ENCODE results near the gene SLA2.
"Not testable (repeated sequence)": the region's sequence is repeated elsewhere in the genome, so short reads cannot be mapped to it uniquely, and the experiment has no call there.

Gene SLA2

GRCh38 chr20:36573798-36574365 lies 72.1 kb downstream of the SLA2 start:
- no peak for DNase-seq (ENCODE audit: low read depth)

DNA sequence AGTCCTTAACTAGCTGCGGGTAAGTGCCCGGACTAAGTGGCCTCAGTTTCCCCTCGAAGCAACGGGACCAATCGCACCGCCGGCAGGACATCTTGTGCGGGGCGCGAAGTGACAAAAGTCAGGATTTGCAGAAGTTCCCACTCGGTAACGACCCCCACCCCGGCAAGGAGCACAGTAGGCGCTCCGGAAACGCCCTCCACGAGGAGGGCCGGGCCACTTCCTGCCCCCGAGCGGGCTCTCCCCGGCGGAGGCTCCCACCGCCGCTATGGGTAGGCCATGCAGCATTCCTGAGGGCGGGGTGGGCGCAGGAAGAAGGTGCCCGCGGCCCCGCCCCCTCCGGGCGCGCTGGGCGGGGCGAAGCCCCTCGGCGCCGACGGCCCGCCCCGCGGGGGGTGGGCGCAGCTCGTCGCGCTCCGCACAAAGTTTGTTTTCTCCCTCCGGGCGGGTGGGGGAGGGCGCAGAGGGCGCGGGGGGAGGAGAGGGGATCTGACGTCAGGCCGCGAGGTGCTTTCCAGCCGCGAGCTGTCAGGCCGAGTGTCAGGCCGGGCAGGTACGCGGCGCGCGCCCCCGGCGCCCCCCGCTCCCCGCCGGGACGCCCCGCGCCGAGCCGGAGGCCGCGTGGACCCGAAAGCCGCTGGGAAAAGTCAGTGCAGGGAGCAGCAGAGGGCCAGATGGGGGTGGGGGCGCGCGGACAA lies 72.7 kb downstream of the SLA2 start, which contains the start of gene TGIF2:
TGIF2 (plus strand) TSS at position 495 of the 695 bp plus-strand sequence. CDS start 5,178 bp downstream, outside the sequence.
- DNase-seq (ENCODE audit: low read depth) = peak; percentile 82

DNA sequence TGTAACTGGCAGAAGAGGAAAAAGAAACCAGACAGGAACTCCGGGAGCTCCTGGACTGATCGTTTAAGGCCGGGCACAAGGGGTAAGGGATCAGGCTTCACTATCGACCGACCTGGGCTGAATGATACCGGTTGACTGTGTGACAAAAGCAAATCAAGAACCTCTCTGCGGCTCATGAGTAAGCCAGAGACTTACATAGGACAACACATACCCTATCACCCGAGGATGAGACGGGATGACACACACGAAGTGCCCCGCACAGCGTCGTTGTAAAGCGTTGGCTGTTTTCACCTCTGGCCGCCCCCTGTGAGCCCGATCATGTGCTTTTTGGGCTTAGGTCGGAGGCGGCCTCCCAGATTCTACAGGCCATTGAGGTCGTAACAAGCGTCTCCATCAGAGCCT lies 73.3 kb downstream of the SLA2 start:
- peak; percentile 42 for DNase-seq (ENCODE audit: low read depth)

- no peak for DNase-seq (ENCODE audit: low read depth)
Measured at GRCh38 chr20:36571564-36572504, 74.2 kb downstream of the SLA2 start.

- no peak for DNase-seq (ENCODE audit: low read depth)
Measured at GRCh38 chr20:36569847-36570429, 76.1 kb downstream of the SLA2 start.

DNA sequence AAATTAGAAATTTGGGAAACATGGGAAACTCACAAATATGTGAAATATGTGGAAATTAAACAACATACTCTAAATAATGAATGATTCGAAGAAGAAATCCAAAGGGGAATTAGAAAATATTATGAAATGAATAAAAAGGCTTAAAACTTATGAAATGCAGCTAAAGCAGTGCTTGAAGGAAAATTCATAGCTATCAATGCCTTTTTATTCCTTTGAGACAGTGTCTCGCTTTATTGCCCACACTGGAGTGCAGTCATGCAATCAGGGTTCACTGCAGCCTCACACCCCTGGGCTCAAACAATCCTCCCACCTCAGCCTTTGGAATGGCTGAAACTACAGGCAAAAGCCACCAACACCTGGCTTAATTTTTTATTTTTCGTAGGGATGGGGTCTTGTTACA lies 80.5 kb downstream of the SLA2 start:
- DNase-seq (ENCODE audit: low read depth) = no peak

- DNase-seq (ENCODE audit: low read depth) = not testable (repeated sequence)
Measured at GRCh38 chr20:36564726-36565121, 81.3 kb downstream of the SLA2 start.

DNA sequence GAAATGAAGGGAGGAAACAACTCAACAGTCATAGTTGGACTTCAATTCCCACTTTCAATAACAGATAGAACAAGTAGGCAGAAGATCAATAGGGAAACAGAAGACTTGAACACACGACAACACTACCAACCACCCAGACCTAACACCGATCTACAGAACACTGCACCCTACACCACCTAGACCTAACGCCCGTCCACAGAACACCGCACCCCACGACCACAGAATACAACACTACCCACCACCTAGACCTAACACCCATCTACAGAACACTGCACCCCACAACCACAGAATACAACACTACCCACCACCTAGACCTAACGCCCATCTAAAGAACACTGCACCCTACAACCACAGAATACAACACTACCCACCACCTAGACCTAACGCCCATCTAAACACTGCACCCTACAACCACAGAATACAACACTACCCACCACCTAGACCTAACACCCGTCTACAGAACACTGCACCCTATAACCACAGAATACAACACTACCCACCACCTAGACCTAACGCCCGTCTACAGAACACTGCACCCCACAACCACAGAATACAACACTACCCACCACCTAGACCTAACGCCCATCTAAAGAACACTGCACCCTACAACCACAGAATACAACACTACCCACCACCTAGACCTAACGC lies 81.8 kb downstream of the SLA2 start:
- not testable (repeated sequence) for DNase-seq (ENCODE audit: low read depth)

- no peak for DNase-seq (ENCODE audit: low read depth)
Measured at GRCh38 chr20:36563374-36563773, 82.6 kb downstream of the SLA2 start.

GRCh38 chr20:36562724-36563123 lies 83.3 kb downstream of the SLA2 start:
- no peak for DNase-seq (ENCODE audit: low read depth)

Data from activated T-helper 1 cell treated with Interleukin-2 at 50 U/mL for 16 hours (primary cell).